Measurements from ENCODE around the gene ANKRD11. TPM values are rescaled to one million over a fixed set of nuclear protein-coding genes. Genes with fewer than 3 reads are reported as not detected.

ANKRD11 gene
- polyA plus RNA-seq, 1 donor from 2014 or later: 32.5 TPM

DNA sequence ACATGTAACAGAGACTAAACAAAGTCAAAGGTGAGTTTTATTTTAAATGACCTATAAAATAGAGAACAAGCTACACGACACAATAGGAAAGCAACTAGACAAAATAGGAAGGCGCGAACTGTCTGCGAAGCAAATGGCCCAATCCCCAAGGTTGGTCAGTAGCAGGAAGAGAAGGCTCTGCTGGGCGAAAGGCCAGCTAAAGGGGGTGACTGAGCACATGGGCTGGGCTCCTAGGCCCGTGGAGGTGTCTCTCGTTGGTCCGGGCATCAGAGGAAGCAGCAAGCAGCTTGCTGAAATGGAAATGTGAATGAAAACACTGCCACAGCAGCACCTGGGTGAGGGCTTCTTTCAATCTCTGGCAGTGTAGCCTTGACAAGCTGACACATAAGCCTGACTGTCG is 143.5 kb downstream of the ANKRD11 start:
- no peaks in the 10 kb centered on the region for H3K9me2 ChIP-seq (ENCODE audit: insufficient read depth, low read length)
- H3K27ac ChIP-seq (ENCODE audit: low read length): no peak overlapping the region
- no peaks in the 10 kb centered on the region for H3K36me3 ChIP-seq (ENCODE audit: insufficient read depth, low read length)
- TF ChIP-seq MXI1 (conservative IDR thresholded peaks at IDR 0.05; ENCODE audit: poor library complexity, severe bottlenecking) (no peak), SMC3 (conservative IDR thresholded peaks at IDR 0.05; ENCODE audit: poor library complexity) (no peak), TAF1 (IDR thresholded peaks at IDR 0.05; ENCODE audit: low read depth) (no peak), EZH2 (IDR thresholded peaks at IDR 0.05; ENCODE audit: borderline replicate concordance, insufficient read depth, low read length, poor library complexity, severe bottlenecking) (no peak), RAD21 (conservative IDR thresholded peaks at IDR 0.05) (no peak)
- TF ChIP-seq, protein P1, sequence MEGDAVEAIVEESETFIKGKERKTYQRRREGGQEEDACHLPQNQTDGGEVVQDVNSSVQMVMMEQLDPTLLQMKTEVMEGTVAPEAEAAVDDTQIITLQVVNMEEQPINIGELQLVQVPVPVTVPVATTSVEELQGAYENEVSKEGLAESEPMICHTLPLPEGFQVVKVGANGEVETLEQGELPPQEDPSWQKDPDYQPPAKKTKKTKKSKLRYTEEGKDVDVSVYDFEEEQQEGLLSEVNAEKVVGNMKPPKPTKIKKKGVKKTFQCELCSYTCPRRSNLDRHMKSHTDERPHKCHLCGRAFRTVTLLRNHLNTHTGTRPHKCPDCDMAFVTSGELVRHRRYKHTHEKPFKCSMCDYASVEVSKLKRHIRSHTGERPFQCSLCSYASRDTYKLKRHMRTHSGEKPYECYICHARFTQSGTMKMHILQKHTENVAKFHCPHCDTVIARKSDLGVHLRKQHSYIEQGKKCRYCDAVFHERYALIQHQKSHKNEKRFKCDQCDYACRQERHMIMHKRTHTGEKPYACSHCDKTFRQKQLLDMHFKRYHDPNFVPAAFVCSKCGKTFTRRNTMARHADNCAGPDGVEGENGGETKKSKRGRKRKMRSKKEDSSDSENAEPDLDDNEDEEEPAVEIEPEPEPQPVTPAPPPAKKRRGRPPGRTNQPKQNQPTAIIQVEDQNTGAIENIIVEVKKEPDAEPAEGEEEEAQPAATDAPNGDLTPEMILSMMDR (IDR thresholded peaks at IDR 0.05; ENCODE audit: poor library complexity, severe bottlenecking): no peak
- H3K27me3 ChIP-seq (ENCODE audit: insufficient read depth, low read depth, low read length): no peaks in the 10 kb centered on the region
- H3K9ac ChIP-seq (ENCODE audit: low read length): no peak overlapping the region
- no peak overlapping the region for H3K4me3 ChIP-seq (ENCODE audit: low read length)
- peaks cover 86% of the 10 kb centered on the region for H3K79me2 ChIP-seq (replicated peaks; ENCODE audit: insufficient read depth, low read length)
- H3F3A ChIP-seq (ENCODE audit: insufficient read depth, low read length, poor library complexity, severe bottlenecking): no peaks in the 10 kb centered on the region
- H4K20me1 ChIP-seq (ENCODE audit: insufficient read depth): peaks cover 5% of the 10 kb centered on the region
- H3K9me3 ChIP-seq (ENCODE audit: low read length): no peaks in the 10 kb centered on the region
- H2AFZ ChIP-seq (ENCODE audit: low read depth, low read length): no peak overlapping the region
- no peak overlapping the region for H3K4me2 ChIP-seq (ENCODE audit: low read length)

DNA sequence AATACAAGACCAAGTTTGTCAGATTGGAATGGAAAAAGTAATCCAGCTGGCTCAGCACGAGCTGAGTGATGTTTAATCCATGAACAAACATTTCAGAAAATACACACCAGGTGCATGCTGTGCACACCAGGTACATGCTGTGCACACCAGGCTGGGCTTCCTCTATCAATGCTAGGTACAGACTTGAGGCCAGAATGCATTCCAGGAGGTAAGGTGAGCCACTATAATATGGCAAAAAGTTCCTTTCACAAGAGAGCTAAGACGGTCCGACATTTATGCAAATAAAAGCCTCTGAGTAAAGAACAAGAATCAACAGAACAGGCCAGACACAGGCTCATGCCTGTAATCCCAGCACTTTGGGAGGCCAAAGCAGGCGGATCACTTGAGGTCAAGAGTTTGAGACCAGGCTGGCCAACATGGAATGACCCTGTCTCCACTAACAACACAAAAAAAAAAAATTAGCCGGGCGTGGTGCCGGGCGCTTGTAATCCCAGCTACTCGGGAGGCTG is 144.7 kb downstream of the ANKRD11 start:
- Histone ChIP-seq H3K4me3 (ENCODE audit: low read length) (no peak overlapping the region), H2AFZ (ENCODE audit: low read depth, low read length) (no peak overlapping the region), H3K79me2 (replicated peaks; ENCODE audit: insufficient read depth, low read length) (peaks cover 86% of the 10 kb centered on the region), H3K27me3 (ENCODE audit: insufficient read depth, low read depth, low read length) (no peaks in the 10 kb centered on the region), H4K20me1 (ENCODE audit: insufficient read depth) (peaks cover 5% of the 10 kb centered on the region), H3K9ac (ENCODE audit: low read length) (no peak overlapping the region), H3F3A (ENCODE audit: insufficient read depth, low read length, poor library complexity, severe bottlenecking) (no peaks in the 10 kb centered on the region), H3K4me2 (ENCODE audit: low read length) (no peak overlapping the region), H3K27ac (ENCODE audit: low read length) (no peak overlapping the region), H3K9me2 (ENCODE audit: insufficient read depth, low read length) (no peaks in the 10 kb centered on the region), H3K36me3 (ENCODE audit: insufficient read depth, low read length) (no peaks in the 10 kb centered on the region), H3K9me3 (ENCODE audit: low read length) (no peaks in the 10 kb centered on the region)
- TF ChIP-seq, protein P2, sequence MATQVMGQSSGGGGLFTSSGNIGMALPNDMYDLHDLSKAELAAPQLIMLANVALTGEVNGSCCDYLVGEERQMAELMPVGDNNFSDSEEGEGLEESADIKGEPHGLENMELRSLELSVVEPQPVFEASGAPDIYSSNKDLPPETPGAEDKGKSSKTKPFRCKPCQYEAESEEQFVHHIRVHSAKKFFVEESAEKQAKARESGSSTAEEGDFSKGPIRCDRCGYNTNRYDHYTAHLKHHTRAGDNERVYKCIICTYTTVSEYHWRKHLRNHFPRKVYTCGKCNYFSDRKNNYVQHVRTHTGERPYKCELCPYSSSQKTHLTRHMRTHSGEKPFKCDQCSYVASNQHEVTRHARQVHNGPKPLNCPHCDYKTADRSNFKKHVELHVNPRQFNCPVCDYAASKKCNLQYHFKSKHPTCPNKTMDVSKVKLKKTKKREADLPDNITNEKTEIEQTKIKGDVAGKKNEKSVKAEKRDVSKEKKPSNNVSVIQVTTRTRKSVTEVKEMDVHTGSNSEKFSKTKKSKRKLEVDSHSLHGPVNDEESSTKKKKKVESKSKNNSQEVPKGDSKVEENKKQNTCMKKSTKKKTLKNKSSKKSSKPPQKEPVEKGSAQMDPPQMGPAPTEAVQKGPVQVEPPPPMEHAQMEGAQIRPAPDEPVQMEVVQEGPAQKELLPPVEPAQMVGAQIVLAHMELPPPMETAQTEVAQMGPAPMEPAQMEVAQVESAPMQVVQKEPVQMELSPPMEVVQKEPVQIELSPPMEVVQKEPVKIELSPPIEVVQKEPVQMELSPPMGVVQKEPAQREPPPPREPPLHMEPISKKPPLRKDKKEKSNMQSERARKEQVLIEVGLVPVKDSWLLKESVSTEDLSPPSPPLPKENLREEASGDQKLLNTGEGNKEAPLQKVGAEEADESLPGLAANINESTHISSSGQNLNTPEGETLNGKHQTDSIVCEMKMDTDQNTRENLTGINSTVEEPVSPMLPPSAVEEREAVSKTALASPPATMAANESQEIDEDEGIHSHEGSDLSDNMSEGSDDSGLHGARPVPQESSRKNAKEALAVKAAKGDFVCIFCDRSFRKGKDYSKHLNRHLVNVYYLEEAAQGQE (IDR thresholded peaks at IDR 0.05; ENCODE audit: borderline replicate concordance): no peak
- TF ChIP-seq, protein P1 (IDR thresholded peaks at IDR 0.05; ENCODE audit: poor library complexity, severe bottlenecking): no peak
- TF ChIP-seq MXI1 (conservative IDR thresholded peaks at IDR 0.05; ENCODE audit: poor library complexity, severe bottlenecking): no peak
- TF ChIP-seq SMC3 (conservative IDR thresholded peaks at IDR 0.05; ENCODE audit: poor library complexity): no peak
- TF ChIP-seq POLR2AphosphoS5 (IDR thresholded peaks at IDR 0.05): no peak
- TF ChIP-seq TAF1 (IDR thresholded peaks at IDR 0.05; ENCODE audit: low read depth): no peak
- TF ChIP-seq EZH2 (IDR thresholded peaks at IDR 0.05; ENCODE audit: borderline replicate concordance, insufficient read depth, low read length, poor library complexity, severe bottlenecking): no peak
- no peak for TF ChIP-seq EP300 (conservative IDR thresholded peaks at IDR 0.05; ENCODE audit: poor library complexity, severe bottlenecking)
- no peak for TF ChIP-seq RAD21 (conservative IDR thresholded peaks at IDR 0.05)
